GM12878 (cell line): ENCODE data around the gene DAGLA. TPM values are rescaled to one million over a fixed set of nuclear protein-coding genes. Genes with fewer than 3 reads are reported as not detected.

Source experiments
- ATAC-seq: fragments of 200-7000 bp; cut with Tn5 transposase; 3 replicates; pipeline ENCODE4 v1.9.1; 2020; ENCODE audit warnings: mild to moderate bottlenecking, moderate library complexity
- BruUV-seq: library from RNA; stranded (reverse); fragments of 400-500 nt; replicated peaks from 2 replicates; lab custom pipeline; 2021; lab: Mats Ljungman, UMichigan
- CTCF ChIA-PET: fragments of 300-600 bp; sonication (Branson Sonifier 250); formaldehyde crosslinking; extraction: SDS; loops from one replicate; lab custom pipeline; 2021; ENCODE audit warnings: inconsistent platforms; lab: Yijun Ruan, JAX
- POLR2A ChIA-PET: fragments of 350-600 bp; formaldehyde crosslinking; extraction: SDS; loops from one replicate; lab custom pipeline; 2021; ENCODE audit warnings: inconsistent platforms; lab: Charles Lee
- RAD21 ChIA-PET: fragments of 300-600 bp; sonication (Branson Sonifier 250); formaldehyde crosslinking; loops from one replicate; lab custom pipeline; 2023; ENCODE audit warnings: antibody characterized with exemption; ENCODE audit not compliant: unreplicated experiment; lab: Charles Lee
- SMC1A ChIA-PET: fragments of 300-600 bp; sonication (Branson Sonifier 250); formaldehyde crosslinking; loops from one replicate; lab custom pipeline; 2023; ENCODE audit not compliant: unreplicated experiment, uncharacterized antibody; lab: Charles Lee
- DNase-seq: peaks from one replicate; pipeline ENCODE4 v3.0.0-alpha.2; 2011; ENCODE audit warnings: low read depth, low spot score
- FAIRE-seq: peaks from 3 replicates; lab custom pipeline; 2011; peaks lifted over from hg19 to GRCh38; lab: Jason Lieb, UNC
- H2AFZ ChIP-seq: 2 replicates; pipeline ENCODE4 v1.6.0; 2011; ENCODE audit warnings: low read depth, low read length, control low read depth; ENCODE audit not compliant: control insufficient read depth
- H3K27ac ChIP-seq: 2 replicates; pipeline ENCODE4 v1.5.1; 2011; ENCODE audit warnings: control low read depth; ENCODE audit not compliant: control insufficient read depth, insufficient read depth
- H3K27me3 ChIP-seq, 2 experiments: replicated peaks in 1 of 2; 2 replicates each; pipeline versions ENCODE4 v1.6.0 to v1.6.1; 2011; ENCODE audit warnings: low read length in 1 of 2; ENCODE audit not compliant: control insufficient read depth in 2 of 2, insufficient read depth in 2 of 2
- H3K36me3 ChIP-seq, 2 experiments: 2 replicates each; pipeline ENCODE4 v1.5.1; 2011; ENCODE audit warnings: low read length in 1 of 2; ENCODE audit not compliant: control insufficient read depth in 2 of 2, insufficient read depth in 2 of 2
- H3K4me1 ChIP-seq: 2 replicates; pipeline ENCODE4 v1.6.1; 2011; ENCODE audit warnings: mild to moderate bottlenecking, low read length, moderate library complexity, mixed read lengths; ENCODE audit not compliant: control insufficient read depth, insufficient read depth
- H3K4me2 ChIP-seq: 2 replicates; pipeline ENCODE4 v1.6.0; 2011; ENCODE audit warnings: control low read depth; ENCODE audit not compliant: control insufficient read depth, insufficient read depth
- H3K4me3 ChIP-seq: fragments of 200-600 bp; sonication (generic); 2 replicates; pipeline ENCODE4 v1.5.1; 2016
- H3K79me2 ChIP-seq: 2 replicates; pipeline ENCODE4 v1.6.0; 2011; ENCODE audit warnings: low read length; ENCODE audit not compliant: control insufficient read depth, insufficient read depth
- H3K9ac ChIP-seq: 2 replicates; pipeline ENCODE4 v1.8.0; 2011; ENCODE audit warnings: low read length, control low read depth, mixed read lengths; ENCODE audit not compliant: control insufficient read depth, insufficient read depth
- H3K9me3 ChIP-seq: replicated peaks from 3 replicates; pipeline ENCODE4 v1.5.1; 2011; ENCODE audit warnings: mild to moderate bottlenecking, low read length; ENCODE audit not compliant: control insufficient read depth, insufficient read depth
- H4K20me1 ChIP-seq: 2 replicates; pipeline ENCODE4 v1.6.0; 2011; ENCODE audit not compliant: control insufficient read depth, insufficient read depth
- ATF7 ChIP-seq: fragments of 450-650 bp; IDR thresholded peaks from 2 replicates; pipeline ENCODE4 v1.6.1; 2016; ENCODE audit warnings: low read depth, mild to moderate bottlenecking
- CHD4 ChIP-seq: fragments of 200-600 bp; sonication (generic); IDR thresholded peaks from 2 replicates; pipeline ENCODE4 v1.6.1; 2016; ENCODE audit warnings: mild to moderate bottlenecking
- CUX1 ChIP-seq: IDR thresholded peaks from 2 replicates; pipeline ENCODE4 v1.6.1; 2012; ENCODE audit warnings: improper control_type of control experiment, low read depth, low read length; ENCODE audit not compliant: insufficient replicate concordance
- EP300 ChIP-seq, 2 experiments: fragments of 150-350 bp in 1 of 2; IDR thresholded peaks; 2 replicates each; pipeline ENCODE4 v1.6.1; 2011 to 2012; ENCODE audit warnings: low read depth in 2 of 2, low read length in 2 of 2, borderline replicate concordance in 1 of 2, improper control_type of control experiment in 1 of 2, inconsistent platforms in 1 of 2; ENCODE audit not compliant: control insufficient read depth in 1 of 2
- EZH2 ChIP-seq: IDR thresholded peaks from 2 replicates; pipeline ENCODE4 v1.6.1; 2012; ENCODE audit warnings: low read depth, mild to moderate bottlenecking, control low read depth, inconsistent platforms, low read length, borderline replicate concordance; ENCODE audit not compliant: control insufficient read depth
- FOS ChIP-seq: IDR thresholded peaks from 3 replicates; pipeline ENCODE4 v1.6.1; 2011; ENCODE audit warnings: borderline replicate concordance; ENCODE audit not compliant: insufficient read length; ENCODE audit errors: extremely low read depth
- FOXM1 ChIP-seq: IDR thresholded peaks from 2 replicates; pipeline ENCODE4 v1.6.1; 2012; ENCODE audit warnings: low read depth, mild to moderate bottlenecking, inconsistent platforms, low read length, moderate library complexity
- GATAD2B ChIP-seq: fragments of 450-650 bp; conservative IDR thresholded peaks from 2 replicates; pipeline ENCODE4 v1.6.1; 2017; ENCODE audit warnings: low read depth, mild to moderate bottlenecking, moderate library complexity
- HCFC1 ChIP-seq: fragments of 150-350 bp; IDR thresholded peaks from 2 replicates; pipeline ENCODE4 v1.6.1; 2014; ENCODE audit warnings: low read length
- HDAC6 ChIP-seq: fragments of 200-600 bp; sonication (generic); IDR thresholded peaks from one replicate; pipeline ENCODE4 v1.8.0; 2017; ENCODE audit warnings: antibody characterized with exemption; ENCODE audit not compliant: unreplicated experiment
- HDGF ChIP-seq: fragments of 450-650 bp; IDR thresholded peaks from 2 replicates; pipeline ENCODE4 v1.6.1; 2016; ENCODE audit warnings: antibody characterized with exemption
- IKZF2 ChIP-seq, 2 experiments: fragments of 450-650 bp; IDR thresholded peaks; 2 replicates each; pipeline ENCODE4 v1.6.1; 2017; ENCODE audit warnings: mild to moderate bottlenecking in 2 of 2, moderate library complexity in 2 of 2
- JUNB ChIP-seq: IDR thresholded peaks from 2 replicates; pipeline ENCODE4 v1.6.1; 2016; ENCODE audit warnings: antibody characterized with exemption, mild to moderate bottlenecking
- KDM1A ChIP-seq: fragments of 200-600 bp; sonication (generic); IDR thresholded peaks from 2 replicates; pipeline ENCODE4 v1.6.1; 2016; ENCODE audit warnings: borderline replicate concordance
- NFIC ChIP-seq: IDR thresholded peaks from 2 replicates; pipeline ENCODE4 v1.6.1; 2012; ENCODE audit warnings: low read depth, mild to moderate bottlenecking, inconsistent platforms, low read length, moderate library complexity
- NR2C2 ChIP-seq: IDR thresholded peaks from 2 replicates; pipeline ENCODE4 v1.6.1; 2011; ENCODE audit warnings: borderline replicate concordance, low read depth; ENCODE audit not compliant: control insufficient read depth, insufficient read length
- RB1 ChIP-seq: fragments of 450-650 bp; formaldehyde crosslinking; IDR thresholded peaks from 2 replicates; pipeline ENCODE4 v1.6.1; 2017; ENCODE audit warnings: mild to moderate bottlenecking, borderline replicate concordance
- RELA ChIP-seq: fragments of 450-650 bp; IDR thresholded peaks from 2 replicates; pipeline ENCODE4 v1.8.0; 2014; ENCODE audit warnings: borderline replicate concordance; ENCODE audit not compliant: partially characterized antibody
- SUZ12 ChIP-seq: fragments of 200-600 bp; sonication (generic); IDR thresholded peaks from one replicate; pipeline ENCODE4 v1.6.1; 2018; ENCODE audit warnings: antibody characterized with exemption, mild to moderate bottlenecking; ENCODE audit not compliant: unreplicated experiment
- WGBS: methylation state at CpG from one replicate; pipeline ENCODE4 v1.1.6; 2016; ENCODE audit warnings: low lambda C conversion rate; ENCODE audit not compliant: insufficient replicate concordance, insufficient coverage; ENCODE audit errors: missing lambda C conversion rate; 5-methylcytosine and 5-hydroxymethylcytosine counted together
- in situ Hi-C: fragments of 300-500 bp; cut with MboI; formaldehyde crosslinking; loops from 9 replicates; pipeline ENCODE4 v1.14.3; 2018; ENCODE audit warnings: mixed read lengths
- intact Hi-C: fragments of 100-400 bp; cut with micrococcal nuclease; formaldehyde crosslinking; loops from one replicate; pipeline ENCODE4 v1.14.2; 2022; ENCODE audit not compliant: unreplicated experiment
- polyA plus RNA-seq, 11 experiments: library from polyadenylated mRNA; depleted of rRNA in 4 of 11; unstranded in 6 of 11; stranded (reverse) in 5 of 11; fragments of >200 nt; fragmentation: Nextera tagmentation in 4 of 11; fragmentation: Illumina TruSeq in 1 of 11; extraction: Ambion mirVana in 4 of 11; extraction: Trizol in 1 of 11; gene quantifications; 1 replicate in 1 of 11; 2 replicates in 10 of 11; pipeline versions ENCODE4 v1.2.1 to v1.2.3, GENCODE V29; 2011 to 2016; ENCODE audit warnings: inconsistent platforms in 2 of 11, missing spikeins in 2 of 11, low read depth in 1 of 11
- total RNA-seq, 4 experiments: library from RNA; depleted of rRNA in 3 of 4; stranded (reverse); fragments of >200 nt in 3 of 4; fragmentation: Illumina TruSeq in 1 of 4; extraction: Trizol in 1 of 4; gene quantifications; 2 replicates each; pipeline versions ENCODE4 v1.2.1 to v1.2.3, GENCODE V29; 2013 to 2021

Gene DAGLA
- total and polyA plus RNA-seq, 10 of the 15 experiments (the other 5 are each of a cell fraction or from before 2014, with no cell fraction given), result 0.05 TPM; not detected in 9

GRCh38 chr11:61693922-61694601 is 13.9 kb downstream of the DAGLA start:
- Histone ChIP-seq H3K9me3 (no peaks in the 10 kb centered on the region), H3K79me2 (no peaks in the 10 kb centered on the region), H3K36me3 (no peaks in the 10 kb centered on the region), H3K4me2 (no peak overlapping the region), H4K20me1 (no peaks in the 10 kb centered on the region), H3K27ac (no peak overlapping the region), H3K4me3 (no peak overlapping the region), H2AFZ (no peak overlapping the region), H3K27me3 (peaks cover 0 to 2% of the 10 kb centered on the region in 2 experiments; a peak in 2 of 4 replicates), H3K4me1 (peaks cover 6% of the 10 kb centered on the region), H3K9ac (no peak overlapping the region)
- CTCF ChIA-PET, result no interaction called here
- POLR2A ChIA-PET, result no interaction called here
- 58% methylated on average over 11 of the region's 11 CpGs for whole genome bisulfite sequencing
- intact Hi-C loops, result no loop called here
- SMC1A ChIA-PET, result no interaction called here
- no peak for ATAC-seq
- in situ Hi-C loops, result no loop called here
- TF ChIP-seq CUX1 (no peak), NR2C2 (no peak), EP300 (IDR thresholded peaks at IDR 0.05; ENCODE audit: borderline replicate concordance in 1 of 2, control insufficient read depth in 1 of 2, low read depth in 2 of 2, low read length in 2 of 2) (no peak), FOXM1 (no peak), RB1 (no peak), NFIC (no peak), ATF7 (no peak), RELA (no peak), IKZF2 (IDR thresholded peaks at IDR 0.05) (no peak), GATAD2B (no peak), KDM1A (no peak), FOS (no peak), HCFC1 (no peak), EZH2 (no peak), CHD4 (no peak), JUNB (no peak), HDGF (no peak), HDAC6 (no peak), SUZ12 (no peak)
- FAIRE-seq, result no peak
- RAD21 ChIA-PET, result no interaction called here
- BruUV-seq, result no TSS peak
- DNase-seq, result no peak
